NCI-H1930 (cell line): ENCODE data around the gene CNTN5.

Source experiments
- DNase-seq, 2 experiments: peaks; one replicate each; lab custom pipeline; 2025; lab: John Stamatoyannopoulos, UW

The CNTN5 gene

GRCh38 chr11:99170591-99170990 lies 149.8 kb downstream of the CNTN5 start:
- no peak for DNase-seq

- DNase-seq, result no peak
Observed at GRCh38 chr11:99171330-99171729, 150.6 kb downstream of the CNTN5 start.

- DNase-seq, result no peak
Observed at GRCh38 chr11:99176430-99176829, 155.7 kb downstream of the CNTN5 start.

GRCh38 chr11:99177446-99177845 lies 156.7 kb downstream of the CNTN5 start:
- DNase-seq, result no peak

GRCh38 chr11:99184146-99184545 lies 163.4 kb downstream of the CNTN5 start:
- no peak for DNase-seq

GRCh38 chr11:99188221-99188620 lies 167.5 kb downstream of the CNTN5 start:
- DNase-seq, result no peak

GRCh38 chr11:99192716-99193115 lies 172.0 kb downstream of the CNTN5 start:
- DNase-seq, result no peak

GRCh38 chr11:99197477-99197876 lies 176.7 kb downstream of the CNTN5 start:
- DNase-seq, result no peak

GRCh38 chr11:99198215-99198614 lies 177.5 kb downstream of the CNTN5 start:
- DNase-seq, result no peak

- DNase-seq, result no peak
Observed at GRCh38 chr11:99199341-99199740, 178.6 kb downstream of the CNTN5 start.

GRCh38 chr11:99200720-99201119 lies 180.0 kb downstream of the CNTN5 start:
- DNase-seq, result no peak

GRCh38 chr11:99208813-99209212 lies 188.1 kb downstream of the CNTN5 start:
- DNase-seq, result no peak

GRCh38 chr11:99229544-99229943 lies 208.8 kb downstream of the CNTN5 start:
- no peak for DNase-seq

GRCh38 chr11:99234534-99234933 lies 213.8 kb downstream of the CNTN5 start:
- DNase-seq, result no peak

- DNase-seq, result no peak
Observed at GRCh38 chr11:99238401-99238800, 217.7 kb downstream of the CNTN5 start.

- no peak for DNase-seq
Observed at GRCh38 chr11:99240192-99241030, 219.7 kb downstream of the CNTN5 start.

- no peak for DNase-seq
Observed at GRCh38 chr11:99241066-99241465, 220.3 kb downstream of the CNTN5 start.

GRCh38 chr11:99244613-99245012 lies 223.9 kb downstream of the CNTN5 start:
- DNase-seq, result no peak

- DNase-seq, result no peak
Observed at GRCh38 chr11:99246199-99246598, 225.4 kb downstream of the CNTN5 start.

- DNase-seq, result no peak
Observed at GRCh38 chr11:99256614-99257013, 235.9 kb downstream of the CNTN5 start.

GRCh38 chr11:99257131-99257530 lies 236.4 kb downstream of the CNTN5 start:
- DNase-seq, result no peak

- DNase-seq, result no peak
Observed at GRCh38 chr11:99260696-99261095, 239.9 kb downstream of the CNTN5 start.

GRCh38 chr11:99268886-99269285 lies 248.1 kb downstream of the CNTN5 start:
- DNase-seq, result no peak

- DNase-seq, result no peak
Observed at GRCh38 chr11:99271527-99271926, 250.8 kb downstream of the CNTN5 start.
